Activated CD8-positive, alpha-beta memory T cell treated with anti-CD3 and anti-CD28 coated beads, Interleukin-2, amount 50 U/mL, for 4 hours (primary cell): Measurements from ENCODE around the gene GZMH.
"Not testable (repeated sequence)": the region's sequence is repeated elsewhere in the genome, so short reads cannot be mapped to it uniquely, and the experiment has no call there.

Experiments
- DNase-seq: peaks from one replicate; pipeline ENCODE4 v3.0.0-alpha.2; 2020

GZMH gene

GRCh38 chr14:24609655-24610344 is at the start of gene GZMH:
TSS of gene GZMH (minus strand) at chr14:24609685. CDS start at chr14:24609613, 72 bp downstream.
- no peak for DNase-seq

GRCh38 chr14:24648361-24648760 is 38.9 kb upstream of the GZMH start:
- not testable (repeated sequence) for DNase-seq

- DNase-seq: no peak
Observed at GRCh38 chr14:24639905-24640304, 30.4 kb upstream of the GZMH start.

- no peak for DNase-seq
Observed at GRCh38 chr14:24639270-24639669, 29.8 kb upstream of the GZMH start.

- peak; percentile 69 for DNase-seq
Observed at GRCh38 chr14:24634158-24634557, 24.7 kb upstream of the GZMH start, which contains the start of gene GZMB. TSS of gene GZMB (minus strand) at chr14:24634190. CDS start at chr14:24634160, 30 bp downstream.

- no peak for DNase-seq
Observed at GRCh38 chr14:24633353-24633752, 23.9 kb upstream of the GZMH start.

GRCh38 chr14:24632761-24633160 is 23.3 kb upstream of the GZMH start:
- no peak for DNase-seq

- no peak for DNase-seq
Observed at GRCh38 chr14:24632336-24632735, 22.9 kb upstream of the GZMH start.

- DNase-seq: no peak
Observed at GRCh38 chr14:24631749-24632335, 22.4 kb upstream of the GZMH start.

GRCh38 chr14:24630872-24631477 is 21.5 kb upstream of the GZMH start:
- no peak for DNase-seq

- DNase-seq: no peak
Observed at GRCh38 chr14:24630087-24630871, 20.8 kb upstream of the GZMH start.

- DNase-seq: no peak
Observed at GRCh38 chr14:24629521-24629920, 20.0 kb upstream of the GZMH start.

GRCh38 chr14:24613747-24614146 is 4.3 kb upstream of the GZMH start:
- DNase-seq: no peak

GRCh38 chr14:24613241-24613640 is 3.8 kb upstream of the GZMH start:
- no peak for DNase-seq

GRCh38 chr14:24612196-24612595 is 2.7 kb upstream of the GZMH start:
- DNase-seq: no peak

- DNase-seq: no peak
Observed at GRCh38 chr14:24607635-24608514, 1.6 kb downstream of the GZMH start.

- no peak for DNase-seq
Observed at GRCh38 chr14:24607081-24607480, 2.4 kb downstream of the GZMH start.

- no peak for DNase-seq
Observed at GRCh38 chr14:24606297-24606696, 3.2 kb downstream of the GZMH start.

GRCh38 chr14:24605435-24606190 is 3.9 kb downstream of the GZMH start:
- DNase-seq: peak; percentile 73

GRCh38 chr14:24597403-24597802 is 12.1 kb downstream of the GZMH start:
- DNase-seq: no peak

- no peak for DNase-seq
Observed at GRCh38 chr14:24595073-24595808, 14.2 kb downstream of the GZMH start.
